HL-60/S4 treated with phorbol 12-myristate 13-acetate at 8.2 ng/mL for 4 days and 3 days (cell line): ENCODE results near the gene EFNA2.
"Not testable (repeated sequence)": the region's sequence is repeated elsewhere in the genome, so short reads cannot be mapped to it uniquely, and the experiment has no call there.

ENCODE experiments used
- in situ Hi-C: fragments of 300-500 bp; cut with MboI; formaldehyde crosslinking; loops from 2 replicates; pipeline ENCODE4 v1.15.0; 2022; ENCODE audit warnings: low sequenced_read_pairs

Gene EFNA2

GRCh38 chr19:1315470-1316166 is 29.9 kb downstream of the EFNA2 start:
- in situ Hi-C loops, result no loop called here

- in situ Hi-C loops, result no loop called here
Observed at GRCh38 chr19:1316466-1316865, 30.8 kb downstream of the EFNA2 start.

GRCh38 chr19:1317274-1318003 is 31.8 kb downstream of the EFNA2 start:
- in situ Hi-C loops, result no loop called here

- in situ Hi-C loops, result no loop called here
Observed at GRCh38 chr19:1318678-1319471, 33.2 kb downstream of the EFNA2 start.

- in situ Hi-C loops, result not testable (repeated sequence)
Observed at GRCh38 chr19:1320282-1320650, 34.6 kb downstream of the EFNA2 start.

- in situ Hi-C loops, result no loop called here
Observed at GRCh38 chr19:1321539-1321938, 35.9 kb downstream of the EFNA2 start.

- in situ Hi-C loops, result no loop called here
Observed at GRCh38 chr19:1322198-1322981, 36.7 kb downstream of the EFNA2 start.

GRCh38 chr19:1324249-1324805 is 38.7 kb downstream of the EFNA2 start:
- in situ Hi-C loops, result no loop called here

- in situ Hi-C loops, result no loop called here
Observed at GRCh38 chr19:1324806-1325567, 39.3 kb downstream of the EFNA2 start.

GRCh38 chr19:1325568-1326294 is 40.1 kb downstream of the EFNA2 start:
- in situ Hi-C loops, result no loop called here

GRCh38 chr19:1327125-1327524 is 41.5 kb downstream of the EFNA2 start:
- in situ Hi-C loops, result no loop called here

GRCh38 chr19:1332208-1332607 is 46.5 kb downstream of the EFNA2 start:
- in situ Hi-C loops, result not testable (repeated sequence)

- in situ Hi-C loops, result no loop called here
Observed at GRCh38 chr19:1336079-1336684, 50.5 kb downstream of the EFNA2 start.

- in situ Hi-C loops, result no loop called here
Observed at GRCh38 chr19:1340681-1341469, 55.2 kb downstream of the EFNA2 start.

- in situ Hi-C loops, result no loop called here
Observed at GRCh38 chr19:1343041-1343440, 57.4 kb downstream of the EFNA2 start.

- in situ Hi-C loops, result no loop called here
Observed at GRCh38 chr19:1349211-1349610, 63.5 kb downstream of the EFNA2 start.

- in situ Hi-C loops, result no loop called here
Observed at GRCh38 chr19:1350867-1351266, 65.2 kb downstream of the EFNA2 start.
